ENCODE data around the gene ARHGAP10. TPM values are rescaled to one million over a fixed set of nuclear protein-coding genes. Genes with fewer than 3 reads are reported as not detected.
"Not testable (repeated sequence)": the region's sequence is repeated elsewhere in the genome, so short reads cannot be mapped to it uniquely, and the experiment has no call there.

ARHGAP10 gene
- total RNA-seq, 1 donor from 2014 or later: 8.0 TPM

DNA sequence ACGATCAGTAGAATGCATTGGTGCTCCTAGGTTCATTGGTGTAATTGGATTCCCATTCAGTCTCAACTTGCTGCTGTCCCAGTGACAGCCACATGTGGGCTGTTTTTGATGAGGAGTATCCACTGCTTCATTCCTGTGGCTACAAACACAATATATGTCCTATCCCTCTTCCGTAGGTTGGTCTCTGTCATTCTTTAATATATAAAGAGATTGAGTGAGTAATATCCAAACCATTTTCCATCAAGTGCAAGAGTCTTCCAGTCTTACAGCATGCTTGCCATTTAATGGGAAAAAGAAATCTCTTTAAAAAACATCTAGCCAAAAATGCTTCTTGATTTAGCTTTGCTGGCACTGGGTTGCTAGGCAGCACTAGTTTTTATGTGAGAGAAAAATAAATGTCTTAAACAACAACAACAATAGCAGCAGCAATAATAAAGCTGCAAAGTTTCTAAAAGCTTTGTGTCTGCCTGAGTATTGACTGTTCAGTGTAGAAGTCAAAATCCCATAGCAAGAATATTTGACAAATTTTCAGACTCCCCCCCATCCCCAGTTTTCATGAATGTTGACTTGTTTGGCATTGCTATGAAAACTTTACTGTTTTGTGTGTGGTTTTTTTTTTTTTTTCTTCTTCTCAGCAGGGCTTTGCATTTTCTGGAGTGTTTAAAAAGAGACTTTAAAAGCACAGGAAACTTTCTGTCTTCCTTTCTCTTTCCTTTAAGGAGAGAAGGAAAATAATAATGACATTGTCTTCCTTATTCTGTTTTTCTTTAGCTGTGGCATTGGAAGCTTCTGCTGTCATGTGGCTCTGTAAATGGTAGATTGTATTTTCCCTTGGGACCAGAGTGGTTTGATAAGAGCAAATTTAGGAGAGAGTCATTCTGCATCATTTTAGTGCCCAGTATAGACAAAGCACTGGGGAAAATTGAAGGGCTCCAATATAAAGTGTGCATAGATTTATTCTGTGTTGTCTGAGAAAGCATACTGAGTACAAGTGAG lies 244.3 kb downstream of the ARHGAP10 start:
- ATAC-seq (no peak), DNase-seq (ENCODE audit: low spot score) (no peak)

DNA sequence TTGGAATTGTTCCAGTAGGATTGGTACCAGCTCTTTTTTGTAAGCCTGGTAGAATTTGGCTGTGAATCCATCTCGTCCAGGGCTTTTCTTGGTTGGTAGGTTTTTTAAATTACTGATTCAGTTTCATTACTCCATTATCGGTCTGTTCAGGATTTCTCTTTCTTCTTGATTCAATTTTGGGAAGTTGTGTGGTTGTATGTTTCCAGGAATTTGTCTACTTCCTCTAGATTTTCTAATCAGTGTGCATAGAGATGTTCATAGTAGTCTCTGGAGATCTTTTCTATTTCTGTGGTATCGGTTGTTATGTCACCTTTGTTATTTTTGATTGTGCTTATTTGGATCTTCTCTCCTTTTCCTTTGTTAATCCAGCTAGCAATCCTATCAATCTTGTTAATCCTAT lies 248.7 kb downstream of the ARHGAP10 start:
- ATAC-seq: no peak
- no peak for DNase-seq (ENCODE audit: low spot score)

DNA sequence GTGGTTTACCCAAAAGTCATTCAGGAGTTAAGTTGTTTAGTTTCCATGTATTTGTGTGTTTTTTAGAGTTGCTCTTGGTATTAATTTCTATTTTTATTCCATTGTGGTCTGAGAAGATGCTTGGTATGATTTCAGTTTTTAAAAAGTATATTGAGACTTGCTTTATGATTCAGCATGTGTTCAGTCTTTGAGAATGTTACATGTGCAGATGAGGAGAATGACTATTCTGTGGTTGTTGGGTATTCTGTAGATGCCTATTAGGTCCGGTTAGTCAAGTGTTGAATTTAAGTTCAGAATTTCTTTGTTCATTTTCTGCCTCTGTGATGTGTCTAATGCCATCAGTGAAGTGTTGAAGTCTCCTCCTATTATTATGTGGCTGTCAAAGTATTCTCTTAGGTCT lies 249.4 kb downstream of the ARHGAP10 start:
- ATAC-seq: no peak
- no peak for DNase-seq (ENCODE audit: low spot score)

DNA sequence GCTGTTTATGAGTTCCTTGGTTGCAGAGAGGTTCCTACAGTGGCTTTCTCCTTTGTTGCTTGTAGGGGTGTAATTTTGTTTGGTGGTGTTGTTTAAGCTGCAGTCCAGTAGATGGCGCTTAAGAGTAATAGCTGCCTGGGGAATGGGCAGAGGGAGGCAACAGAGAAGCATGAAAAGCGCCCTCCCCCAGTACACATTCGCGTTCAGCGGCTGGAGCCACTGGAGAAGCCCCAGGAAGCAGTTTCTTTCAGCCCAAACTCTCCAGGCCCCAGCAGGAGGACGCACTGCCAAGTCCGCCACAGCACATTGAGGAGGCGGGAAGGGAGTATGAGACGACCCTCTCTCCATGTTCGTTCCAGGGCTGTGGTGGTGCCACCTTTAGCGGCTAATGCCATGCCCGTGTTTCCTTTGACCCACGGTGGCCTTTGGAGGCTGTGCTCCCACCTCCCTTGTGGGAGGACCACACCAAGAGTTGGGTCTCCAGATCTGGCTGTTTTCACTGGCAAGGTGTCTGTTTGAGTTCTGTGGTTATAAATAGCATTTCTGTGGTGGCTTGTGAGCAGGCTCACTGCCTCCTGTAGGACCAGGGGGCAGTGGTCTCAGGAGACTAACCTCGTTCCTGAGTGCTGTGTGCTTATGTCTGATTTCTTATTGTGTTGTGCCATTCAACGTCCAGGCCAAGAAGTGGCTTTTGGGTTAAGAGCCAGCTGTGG lies 252.3 kb downstream of the ARHGAP10 start:
- peak; percentile 96 for ATAC-seq

DNA sequence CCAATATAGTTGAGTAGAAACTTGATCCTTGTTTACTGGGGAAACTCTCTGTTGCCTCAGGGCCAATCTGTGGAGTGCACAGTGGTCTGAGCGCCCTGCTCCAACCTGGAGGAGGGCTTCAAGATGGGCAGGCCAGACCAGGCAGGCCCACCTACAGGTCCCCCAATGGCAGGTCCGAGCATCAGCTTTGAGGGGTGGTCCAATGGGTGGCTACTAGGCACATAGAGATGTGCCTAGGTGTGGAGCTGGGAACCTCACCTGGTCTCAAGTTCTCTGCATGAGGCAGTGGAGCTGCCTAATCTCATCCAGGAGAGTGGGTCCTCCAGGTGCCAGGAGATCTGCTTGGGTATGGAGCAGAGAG lies 252.9 kb downstream of the ARHGAP10 start:
- ATAC-seq: no peak
- DNase-seq (ENCODE audit: low spot score): no peak

More for the DNA sequence above, 252.3 kb downstream of the ARHGAP10 start:
- DNase-seq (ENCODE audit: low spot score): no peak

DNA sequence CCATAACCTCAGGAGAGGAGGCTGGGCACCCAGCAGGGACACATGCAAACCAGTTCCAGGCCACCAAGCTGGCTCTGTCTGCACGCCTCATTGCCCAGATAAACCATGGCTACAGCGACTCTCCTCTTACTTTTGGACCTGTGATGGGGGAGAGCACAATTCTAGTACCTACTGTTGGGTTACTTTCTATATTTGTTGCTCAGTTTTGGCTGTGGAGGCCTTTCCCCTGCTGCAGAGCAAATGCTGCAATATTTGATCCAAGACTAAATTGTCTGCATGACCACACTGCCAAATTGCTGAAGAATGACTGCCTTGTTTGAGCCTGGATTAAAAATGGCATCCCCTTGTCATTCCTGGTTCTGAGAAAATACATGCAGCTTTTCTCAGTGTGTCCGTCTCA lies 253.5 kb downstream of the ARHGAP10 start:
- no peak for ATAC-seq
- DNase-seq (ENCODE audit: low spot score): no peak

DNA sequence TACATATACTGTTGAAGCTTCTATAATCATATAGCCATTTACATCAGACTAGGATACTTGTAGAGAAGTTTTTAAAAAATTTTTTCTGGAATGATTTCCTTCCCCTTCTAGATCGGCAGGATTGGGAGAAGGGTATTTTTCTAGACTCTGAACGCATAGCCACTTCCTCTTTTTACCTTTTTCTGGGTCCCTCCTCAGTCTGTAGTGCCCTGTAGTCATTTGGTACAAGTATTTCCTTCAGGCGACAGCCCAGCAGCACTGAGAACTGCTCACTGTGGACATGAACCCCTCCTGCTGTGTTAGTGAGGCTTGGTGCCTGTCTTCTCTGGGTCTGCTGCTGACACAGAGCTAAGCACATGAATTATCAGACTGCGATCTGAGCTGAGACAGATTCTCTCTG lies 255.4 kb downstream of the ARHGAP10 start:
- no peak for ATAC-seq
- no peak for DNase-seq (ENCODE audit: low spot score)

DNA sequence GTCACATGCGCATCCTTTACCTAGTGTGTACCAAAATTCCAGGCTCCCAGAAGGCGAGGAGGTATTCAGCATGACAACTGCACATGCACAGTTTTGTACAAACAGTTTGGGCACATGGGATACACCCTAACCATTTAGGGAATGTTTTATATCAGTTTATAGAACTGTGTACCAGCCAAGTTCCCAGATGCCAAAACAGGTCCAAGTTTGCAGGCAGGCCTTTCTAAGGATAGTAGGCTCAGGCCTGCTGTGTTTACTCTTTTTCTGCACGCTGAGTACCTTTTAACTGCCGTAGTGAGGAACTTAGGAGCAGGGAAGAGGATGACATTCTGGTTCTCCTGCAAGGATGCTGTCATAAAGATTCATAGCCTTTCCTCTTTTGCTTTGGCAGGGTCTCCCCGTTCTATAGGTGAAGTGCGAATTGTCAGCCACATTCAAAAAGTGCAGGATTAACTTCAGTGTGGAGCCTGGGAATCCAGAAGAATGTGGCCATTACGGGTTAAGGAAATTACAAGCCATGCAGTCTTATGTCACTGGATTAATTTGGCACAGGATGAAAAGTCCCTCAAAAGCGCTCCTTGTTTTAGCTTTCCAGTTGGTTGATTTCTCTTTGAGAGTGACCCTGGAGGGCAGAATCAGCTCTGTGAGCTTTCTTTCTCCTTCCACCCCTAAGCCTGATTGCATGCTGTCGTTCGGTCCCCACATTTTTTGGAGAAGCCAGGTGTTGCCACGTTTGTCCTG lies 259.8 kb downstream of the ARHGAP10 start:
- no peak for ATAC-seq
- no peak for DNase-seq (ENCODE audit: low spot score)

DNA sequence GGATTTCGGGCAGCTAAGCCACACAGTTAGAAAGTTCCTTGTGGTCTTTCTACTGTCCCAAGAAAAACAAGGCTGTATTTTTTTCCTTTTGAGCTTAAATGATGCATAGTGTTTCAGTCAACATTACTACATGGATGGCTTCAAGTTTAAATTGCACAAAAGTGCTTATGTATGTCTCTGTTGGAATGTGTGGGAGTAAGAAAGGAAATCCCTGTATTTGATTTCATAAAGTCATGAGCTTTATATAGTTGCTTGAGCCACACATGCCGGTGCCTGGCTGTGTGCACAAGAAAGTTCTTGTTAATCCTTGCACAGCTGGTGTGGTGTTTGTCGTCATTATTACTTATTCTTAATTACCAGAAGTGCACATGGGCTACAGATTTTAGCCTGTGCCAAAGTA lies 262.2 kb downstream of the ARHGAP10 start:
- ATAC-seq: no peak

DNA sequence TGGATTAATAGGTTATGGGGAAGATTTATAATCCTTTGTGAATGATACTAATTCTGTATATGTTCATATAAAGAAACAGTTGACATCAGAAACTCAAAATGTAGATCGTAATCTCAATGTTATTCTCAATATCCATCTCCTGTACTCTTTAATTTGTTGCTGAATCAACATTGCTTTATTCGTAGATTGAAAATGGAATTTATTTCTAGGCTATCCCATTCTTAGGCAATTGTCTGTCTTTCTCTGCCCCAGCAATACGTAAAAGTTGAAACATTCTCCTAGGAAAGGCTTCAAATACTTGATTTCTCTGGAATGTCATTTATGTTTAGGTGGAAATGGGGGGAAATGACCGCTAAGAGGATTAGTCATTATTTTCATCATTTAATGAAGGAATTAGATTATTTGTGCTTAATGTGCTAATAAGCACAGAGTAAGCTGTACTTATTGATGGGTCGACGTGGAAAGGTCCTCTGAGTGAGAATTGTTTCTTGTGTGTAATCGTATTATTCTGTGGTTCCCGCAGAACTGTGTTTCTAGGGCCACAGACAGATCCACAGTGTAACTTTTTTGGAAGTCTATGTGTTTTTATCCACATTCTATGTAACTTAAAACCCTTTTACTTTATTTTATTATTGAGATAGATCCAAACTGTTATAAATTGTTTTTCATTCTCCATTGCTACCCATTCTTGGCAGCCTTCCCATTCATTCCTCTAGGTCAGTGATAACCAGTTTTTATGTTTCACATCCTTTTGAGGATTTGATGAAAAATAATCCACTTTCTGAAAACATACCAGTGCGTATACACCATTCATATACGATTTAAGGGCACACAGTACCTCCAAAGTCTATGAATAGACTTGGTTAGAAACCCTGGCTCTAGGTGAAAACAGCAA lies 262.9 kb downstream of the ARHGAP10 start:
- DNase-seq (ENCODE audit: low spot score) (no peak), ATAC-seq (no peak)

More for the DNA sequence above, 262.2 kb downstream of the ARHGAP10 start:
- DNase-seq (ENCODE audit: low spot score): no peak

DNA sequence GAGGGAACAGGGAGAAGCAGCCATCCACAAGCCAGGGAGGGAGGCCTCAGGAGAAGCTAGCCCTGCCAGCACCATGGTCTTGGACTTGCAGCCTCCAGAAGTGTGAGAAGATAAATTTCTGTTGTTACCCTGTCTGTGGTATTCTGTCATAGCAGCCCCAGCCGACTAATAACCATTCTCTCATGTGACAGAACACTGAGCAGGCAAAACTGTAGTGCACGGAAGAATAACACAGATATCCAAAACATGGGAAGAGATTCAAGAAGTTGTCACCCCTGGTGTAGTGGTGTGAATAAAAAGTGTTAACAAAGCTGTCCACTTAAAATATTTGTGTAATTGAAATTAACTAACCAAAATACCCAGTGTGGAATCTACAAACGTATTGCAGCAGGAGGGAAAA lies 265.0 kb downstream of the ARHGAP10 start:
- no peak for ATAC-seq
- no peak for DNase-seq (ENCODE audit: low spot score)

DNA sequence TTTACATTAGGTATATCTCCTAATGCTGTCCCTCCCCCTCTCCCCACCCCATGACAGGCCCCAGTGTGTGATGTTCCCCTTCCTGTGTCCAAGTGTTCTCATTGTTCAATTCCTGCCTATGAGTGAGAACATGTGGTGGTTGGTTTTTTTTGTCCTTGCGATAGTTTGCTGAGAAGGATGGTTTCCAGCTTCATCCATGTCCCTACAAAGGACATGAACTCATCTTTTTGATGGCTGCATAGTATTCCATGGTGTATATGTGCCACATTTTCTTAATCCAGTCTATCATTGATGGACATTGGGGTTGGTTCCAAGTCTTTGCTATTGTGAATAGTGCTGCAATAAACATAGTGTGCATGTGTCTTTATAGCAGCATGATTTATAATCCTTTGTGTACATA lies 268.1 kb downstream of the ARHGAP10 start:
- ATAC-seq: not testable (repeated sequence)

DNA sequence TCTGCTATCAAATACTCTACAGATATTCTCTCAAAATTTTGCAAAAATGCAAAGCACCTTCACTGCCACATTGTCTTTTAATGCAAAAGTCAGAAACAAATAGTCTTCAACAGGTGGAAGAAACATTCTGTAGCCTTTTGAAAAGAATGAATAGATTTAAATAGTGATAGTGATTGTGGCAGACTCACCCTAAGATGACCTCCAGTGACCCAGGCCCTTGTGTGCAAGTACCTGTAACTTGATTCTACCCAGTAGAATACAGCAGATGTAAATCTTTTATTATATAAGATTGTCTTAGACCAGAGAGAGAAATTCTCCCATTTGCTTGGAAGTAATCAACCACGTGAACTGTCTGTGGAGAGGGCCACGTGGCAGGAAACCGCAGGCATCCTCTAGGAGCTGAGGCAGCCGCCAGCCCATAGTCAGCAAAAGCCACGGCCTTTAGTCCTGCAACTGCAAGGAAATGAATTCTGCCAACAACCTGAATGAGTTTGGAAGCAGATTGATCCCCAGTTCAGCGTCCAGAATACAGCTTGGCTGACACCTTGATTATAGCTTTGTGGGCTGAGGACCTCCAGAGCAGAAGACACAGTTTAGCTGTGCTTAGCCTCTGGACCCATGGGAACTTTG lies 272.5 kb downstream of the ARHGAP10 start:
- DNase-seq (ENCODE audit: low spot score) (no peak), ATAC-seq (peak; percentile 27)

More for the DNA sequence above, 268.1 kb downstream of the ARHGAP10 start:
- not testable (repeated sequence) for DNase-seq (ENCODE audit: low spot score)

DNA sequence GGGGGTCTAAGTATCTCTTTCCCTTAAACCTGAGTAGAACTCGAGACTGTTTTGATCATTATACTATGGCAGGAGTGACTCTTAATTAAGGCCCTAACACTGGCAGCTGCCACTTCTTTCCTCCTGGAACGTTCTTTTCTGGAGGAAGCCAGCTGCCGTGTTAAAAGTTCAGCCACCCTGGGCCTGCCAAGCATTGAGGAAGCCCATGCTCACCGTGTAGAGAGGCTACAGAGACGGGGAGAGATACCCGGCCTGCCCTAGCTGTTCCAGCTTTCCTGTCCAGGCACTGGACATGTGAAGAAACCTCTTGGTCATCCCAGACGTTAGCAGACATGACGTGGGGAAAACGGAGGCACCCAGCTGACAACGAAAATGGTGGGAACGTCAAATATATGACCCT lies 274.1 kb downstream of the ARHGAP10 start:
- no peak for ATAC-seq

DNA sequence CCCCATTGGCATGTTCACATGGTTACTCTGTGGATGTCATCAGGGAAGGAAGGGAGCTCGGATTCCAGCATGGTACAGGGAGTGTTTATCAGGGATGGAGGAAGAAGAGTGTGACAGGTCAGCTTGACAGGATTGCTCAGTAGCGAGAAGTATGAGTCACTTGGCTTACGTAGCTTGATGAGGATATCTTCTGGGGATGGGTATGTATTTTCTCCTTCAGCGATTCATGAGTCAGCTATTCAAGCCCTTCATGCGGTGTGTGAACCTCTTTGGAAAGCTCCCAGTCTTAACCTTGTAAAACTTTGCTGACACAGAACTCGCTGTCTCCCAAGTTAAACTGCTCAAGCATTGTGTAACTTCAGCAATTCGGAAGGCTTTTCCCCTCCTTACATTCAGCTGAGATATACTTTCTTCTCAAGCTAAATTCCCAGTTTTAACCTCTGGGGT lies 275.4 kb downstream of the ARHGAP10 start:
- DNase-seq (ENCODE audit: low spot score) (no peak), ATAC-seq (no peak)

More for the DNA sequence above, 274.1 kb downstream of the ARHGAP10 start:
- no peak for DNase-seq (ENCODE audit: low spot score)

DNA sequence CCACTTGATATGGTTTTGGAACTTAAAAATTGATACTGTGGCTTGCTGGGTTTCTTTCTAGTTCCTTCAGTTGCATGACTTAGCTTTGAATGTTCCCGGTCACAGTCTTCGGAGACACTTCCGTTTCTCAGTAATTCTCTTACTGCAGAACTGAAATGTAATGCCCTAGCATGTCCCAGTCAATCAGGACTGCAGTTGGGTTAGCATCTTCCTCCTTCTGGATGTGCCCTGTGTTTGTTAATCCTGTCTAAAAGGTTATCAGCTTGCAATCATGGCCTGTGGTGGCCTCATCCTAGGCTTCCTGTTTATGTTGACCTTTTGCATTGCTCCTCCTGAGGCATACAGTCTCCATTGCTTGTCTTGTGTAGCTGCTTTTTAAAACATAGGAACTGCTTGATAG lies 275.9 kb downstream of the ARHGAP10 start:
- DNase-seq (ENCODE audit: low spot score): no peak
- ATAC-seq: peak; percentile 43

DNA sequence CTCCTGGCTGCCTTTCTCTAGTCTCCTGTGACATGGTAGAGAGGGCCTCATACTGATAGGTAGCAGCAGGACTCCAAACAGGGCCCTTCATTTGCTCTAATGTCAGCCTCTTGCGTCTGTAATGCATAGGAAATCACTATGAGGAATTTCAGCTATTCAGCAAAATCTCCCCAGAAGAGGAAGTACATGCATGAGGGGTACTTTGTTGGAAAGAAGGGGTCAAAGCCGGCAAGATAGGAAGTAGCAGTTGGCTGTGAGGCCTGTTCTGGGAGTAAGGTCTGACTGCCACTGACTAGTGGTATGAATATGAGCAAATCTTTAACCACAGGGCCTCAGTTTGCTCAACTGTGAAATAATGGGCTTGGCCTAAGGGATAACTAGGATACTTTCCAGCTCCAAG lies 283.2 kb downstream of the ARHGAP10 start:
- peak; percentile 51 for ATAC-seq
- no peak for DNase-seq (ENCODE audit: low spot score)

DNA sequence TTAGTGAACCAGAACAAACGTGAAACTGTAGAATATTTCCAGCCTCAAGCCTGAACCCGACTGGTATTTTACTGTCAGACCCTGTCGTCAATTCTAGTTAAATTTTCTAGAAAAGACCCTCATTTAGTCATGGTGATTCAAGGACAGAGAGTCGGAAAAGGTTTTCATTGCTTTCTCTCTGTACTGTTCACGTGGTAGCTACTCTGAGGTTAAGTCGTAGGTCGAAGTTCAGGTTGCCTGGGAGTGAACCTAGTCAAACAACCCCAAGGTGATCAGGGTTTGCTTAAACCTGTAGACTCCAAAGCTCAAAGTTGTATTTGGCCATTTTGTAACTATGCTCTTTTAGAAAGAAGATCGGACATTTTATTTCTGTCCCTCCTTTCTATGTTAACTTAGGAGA lies 283.6 kb downstream of the ARHGAP10 start:
- ATAC-seq (peak; percentile 82), DNase-seq (ENCODE audit: low spot score) (no peak)

DNA sequence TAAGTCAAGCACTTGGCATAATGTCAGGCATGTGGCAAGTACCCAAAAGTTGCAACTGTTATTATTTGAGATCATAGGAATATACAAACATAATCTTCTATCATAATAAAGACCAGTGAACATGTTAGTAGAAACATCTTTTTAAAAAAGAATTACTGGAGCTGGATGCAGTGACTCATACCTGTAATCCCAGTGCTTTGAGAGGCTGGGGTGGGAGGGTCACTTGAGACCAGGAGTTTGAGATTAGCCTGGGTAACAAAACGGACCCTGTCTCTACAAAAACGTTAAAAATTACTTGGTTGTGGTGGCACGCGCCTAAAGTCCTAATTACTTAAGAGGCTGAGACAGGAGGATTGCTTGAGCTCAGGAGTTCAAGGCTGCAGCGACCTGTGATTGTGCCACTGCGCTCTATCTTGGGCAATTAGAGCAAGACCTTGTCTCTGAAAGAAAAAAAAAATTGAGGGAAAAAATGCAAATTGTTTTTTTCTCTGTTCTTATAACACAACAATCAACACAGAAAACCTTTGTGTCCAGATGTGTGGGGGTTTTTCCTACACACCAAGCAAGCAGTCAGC lies 284.3 kb downstream of the ARHGAP10 start:
- DNase-seq (ENCODE audit: low spot score) (no peak), ATAC-seq (no peak)

Data from left lobe of liver (tissue), 2 donors.